ENCODE measurements around the gene CTPS2.
"Not testable (repeated sequence)": the region's sequence is repeated elsewhere in the genome, so short reads cannot be mapped to it uniquely, and the experiment has no call there.

The CTPS2 gene

DNA sequence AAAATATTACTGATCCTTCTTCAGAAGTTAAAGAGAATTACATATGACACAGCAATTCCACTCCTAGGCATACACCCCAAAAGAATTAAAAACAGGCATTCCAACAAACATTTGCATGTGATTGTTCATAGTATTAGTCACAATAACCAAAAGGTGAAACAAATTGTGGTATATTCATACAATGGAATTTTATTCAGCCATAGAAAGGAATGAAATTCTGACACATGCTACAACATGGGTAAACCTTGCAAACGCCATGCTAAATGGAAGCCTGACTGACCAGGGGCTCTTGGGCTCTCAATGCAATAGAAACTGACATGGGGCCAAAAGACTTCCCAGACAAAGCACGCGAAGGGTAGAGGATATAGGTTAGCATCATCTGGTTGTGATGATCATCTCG, 124.6 kb downstream of the CTPS2 start:
- H3K36me3 ChIP-seq (ENCODE audit: insufficient read depth, low read length), result peaks cover 48% of the 10 kb centered on the region
- no peaks in the 10 kb centered on the region for H3K79me2 ChIP-seq (ENCODE audit: insufficient read depth, low read length)
- H3K27ac ChIP-seq (ENCODE audit: low read depth, low read length, poor library complexity, severe bottlenecking), result no peak overlapping the region
- H3K9me2 ChIP-seq (ENCODE audit: low read depth, low read length), result no peaks in the 10 kb centered on the region
- H4K20me1 ChIP-seq (ENCODE audit: insufficient read depth, low read length), result no peaks in the 10 kb centered on the region
- no peak overlapping the region for H2AFZ ChIP-seq (ENCODE audit: low read length)
- H3K9me3 ChIP-seq (ENCODE audit: low read length), result no peaks in the 10 kb centered on the region
- H3K9ac ChIP-seq (ENCODE audit: low read length), result no peak overlapping the region
- no peak for TF ChIP-seq EZH2 (IDR thresholded peaks at IDR 0.05; ENCODE audit: borderline replicate concordance, low read length)
- TF ChIP-seq CTCF (IDR thresholded peaks at IDR 0.05; ENCODE audit: low read length), result no peak
- H3F3A ChIP-seq (ENCODE audit: insufficient read depth, low read length), result no peaks in the 10 kb centered on the region
- no peaks in the 10 kb centered on the region for H3K27me3 ChIP-seq (ENCODE audit: insufficient read depth, low read length)
- H3K4me1 ChIP-seq (ENCODE audit: insufficient read depth, low read length, severe bottlenecking), result no peaks in the 10 kb centered on the region
- H3K4me2 ChIP-seq (ENCODE audit: low read length), result no peak overlapping the region
- H3K4me3 ChIP-seq (ENCODE audit: low read depth, low read length, poor library complexity, severe bottlenecking), result no peak overlapping the region

DNA sequence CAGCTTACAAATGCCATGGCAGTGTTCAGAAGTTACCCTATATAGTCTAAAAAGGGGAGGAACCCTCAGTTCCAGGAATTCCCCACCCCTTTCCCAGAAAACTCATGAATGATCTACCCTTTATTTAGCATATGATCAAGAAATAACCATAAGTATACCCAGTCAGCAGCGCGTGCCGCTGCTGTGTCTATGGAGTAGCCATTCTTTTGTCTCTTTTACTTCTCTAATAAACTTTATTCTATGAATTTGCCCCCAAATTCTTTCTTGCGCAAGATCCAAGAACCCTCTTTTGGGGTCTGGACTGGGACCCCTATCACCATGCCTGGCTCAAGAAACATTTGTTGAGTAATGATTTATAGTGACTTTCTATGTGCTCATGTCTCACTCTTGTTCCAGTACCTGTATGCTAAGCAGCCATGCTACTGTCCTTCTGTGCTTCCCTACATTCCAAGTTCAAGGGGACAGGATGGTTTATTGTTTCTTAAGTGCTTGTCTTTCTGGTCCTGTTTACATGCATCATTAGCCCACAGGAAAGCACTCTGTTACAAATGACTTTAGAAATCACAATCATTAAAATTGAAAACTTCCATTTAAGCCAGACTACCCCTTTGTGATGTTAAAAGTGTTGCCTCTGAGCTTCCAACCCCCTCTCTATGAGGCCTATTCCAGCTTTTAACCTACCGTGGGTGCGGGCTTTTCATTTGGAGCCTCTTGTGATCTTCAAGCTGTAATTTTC, 125.9 kb downstream of the CTPS2 start:
- no peak overlapping the region for H3K27ac ChIP-seq (ENCODE audit: low read depth, low read length, poor library complexity, severe bottlenecking)
- H4K20me1 ChIP-seq (ENCODE audit: insufficient read depth, low read length), result no peaks in the 10 kb centered on the region
- no peaks in the 10 kb centered on the region for H3K79me2 ChIP-seq (ENCODE audit: insufficient read depth, low read length)
- H3K36me3 ChIP-seq (ENCODE audit: insufficient read depth, low read length), result peaks cover 35% of the 10 kb centered on the region
- H3F3A ChIP-seq (ENCODE audit: insufficient read depth, low read length), result no peaks in the 10 kb centered on the region
- no peaks in the 10 kb centered on the region for H3K9me3 ChIP-seq (ENCODE audit: low read length)
- H3K27me3 ChIP-seq (ENCODE audit: insufficient read depth, low read length), result no peaks in the 10 kb centered on the region
- no peak overlapping the region for H3K4me2 ChIP-seq (ENCODE audit: low read length)
- H3K4me3 ChIP-seq (ENCODE audit: low read depth, low read length, poor library complexity, severe bottlenecking), result no peak overlapping the region
- no peak overlapping the region for H3K9ac ChIP-seq (ENCODE audit: low read length)
- H3K4me1 ChIP-seq (ENCODE audit: insufficient read depth, low read length, severe bottlenecking), result no peaks in the 10 kb centered on the region
- no peak for TF ChIP-seq EZH2 (IDR thresholded peaks at IDR 0.05; ENCODE audit: borderline replicate concordance, low read length)
- no peak for TF ChIP-seq CTCF (IDR thresholded peaks at IDR 0.05; ENCODE audit: low read length)
- H2AFZ ChIP-seq (ENCODE audit: low read length), result no peak overlapping the region
- no peaks in the 10 kb centered on the region for H3K9me2 ChIP-seq (ENCODE audit: low read depth, low read length)

GRCh38 chrX:16585486-16586376, 126.7 kb downstream of the CTPS2 start:
- no peaks in the 10 kb centered on the region for H3F3A ChIP-seq (ENCODE audit: insufficient read depth, low read length)
- no peak overlapping the region for H3K4me2 ChIP-seq (ENCODE audit: low read length)
- H3K4me3 ChIP-seq (ENCODE audit: low read depth, low read length, poor library complexity, severe bottlenecking), result no peak overlapping the region
- no peaks in the 10 kb centered on the region for H3K9me3 ChIP-seq (ENCODE audit: low read length)
- H2AFZ ChIP-seq (ENCODE audit: low read length), result no peak overlapping the region
- no peaks in the 10 kb centered on the region for H3K4me1 ChIP-seq (ENCODE audit: insufficient read depth, low read length, severe bottlenecking)
- no peaks in the 10 kb centered on the region for H3K79me2 ChIP-seq (ENCODE audit: insufficient read depth, low read length)
- TF ChIP-seq EZH2 (IDR thresholded peaks at IDR 0.05; ENCODE audit: borderline replicate concordance, low read length) (no peak), CTCF (IDR thresholded peaks at IDR 0.05; ENCODE audit: low read length) (no peak)
- no peaks in the 10 kb centered on the region for H3K27me3 ChIP-seq (ENCODE audit: insufficient read depth, low read length)
- H3K36me3 ChIP-seq (ENCODE audit: insufficient read depth, low read length), result peaks cover 27% of the 10 kb centered on the region
- H4K20me1 ChIP-seq (ENCODE audit: insufficient read depth, low read length), result no peaks in the 10 kb centered on the region
- H3K27ac ChIP-seq (ENCODE audit: low read depth, low read length, poor library complexity, severe bottlenecking), result no peak overlapping the region
- no peak overlapping the region for H3K9ac ChIP-seq (ENCODE audit: low read length)
- no peaks in the 10 kb centered on the region for H3K9me2 ChIP-seq (ENCODE audit: low read depth, low read length)

- not testable (repeated sequence) for H3K79me2 ChIP-seq (ENCODE audit: insufficient read depth, low read length); H2AFZ ChIP-seq (ENCODE audit: low read length); H3K36me3 ChIP-seq (ENCODE audit: insufficient read depth, low read length); H3K9me3 ChIP-seq (ENCODE audit: low read length); H3F3A ChIP-seq (ENCODE audit: insufficient read depth, low read length); H3K27ac ChIP-seq (ENCODE audit: low read depth, low read length, poor library complexity, severe bottlenecking); H3K4me3 ChIP-seq (ENCODE audit: low read depth, low read length, poor library complexity, severe bottlenecking); H3K4me2 ChIP-seq (ENCODE audit: low read length); H3K9me2 ChIP-seq (ENCODE audit: low read depth, low read length); H3K4me1 ChIP-seq (ENCODE audit: insufficient read depth, low read length, severe bottlenecking); H3K27me3 ChIP-seq (ENCODE audit: insufficient read depth, low read length); H3K9ac ChIP-seq (ENCODE audit: low read length); H4K20me1 ChIP-seq (ENCODE audit: insufficient read depth, low read length)
These were observed 132.3 kb downstream of the CTPS2 start for GRCh38 chrX:16580004-16580797.

Data from OCI-LY1 (cell line).